Measurements from ENCODE around the gene PDZK1.

Gene PDZK1

DNA sequence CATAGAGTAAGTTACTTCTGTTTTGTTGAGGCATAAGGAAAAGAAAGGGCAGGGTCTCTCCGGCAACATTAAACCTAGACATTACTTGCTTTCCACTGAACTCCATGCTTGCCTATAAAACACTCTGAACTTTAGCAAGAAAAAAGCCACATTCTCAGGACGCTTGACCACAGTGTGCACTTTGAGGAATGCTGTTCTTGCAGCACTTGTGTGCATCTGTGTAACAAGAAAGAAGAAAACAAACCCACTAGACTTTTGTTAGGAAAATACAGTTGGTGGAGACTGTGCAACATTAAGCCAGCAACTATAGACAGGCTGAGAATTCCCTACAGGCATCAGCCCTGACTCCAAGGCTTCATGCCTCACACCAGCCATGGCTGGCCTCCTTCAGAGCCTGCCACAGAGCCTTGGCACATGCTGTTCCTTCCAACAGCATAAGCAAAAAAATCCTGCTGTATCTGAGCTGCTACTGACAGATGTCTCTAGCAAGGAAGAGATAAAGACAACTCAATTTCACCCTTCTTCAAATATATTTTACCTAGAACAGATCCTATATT, 5.8 kb downstream of the PDZK1 start:
- Histone ChIP-seq H3F3A (ENCODE audit: insufficient read depth, low read length) (no peaks in the 10 kb centered on the region), H3K4me3 (ENCODE audit: low read depth, low read length, poor library complexity, severe bottlenecking) (no peak overlapping the region), H2AFZ (ENCODE audit: low read length) (no peak overlapping the region), H3K27ac (ENCODE audit: low read depth, low read length, poor library complexity, severe bottlenecking) (no peak overlapping the region), H3K9me2 (ENCODE audit: low read depth, low read length) (no peaks in the 10 kb centered on the region), H3K4me1 (ENCODE audit: insufficient read depth, low read length, severe bottlenecking) (no peaks in the 10 kb centered on the region), H3K79me2 (ENCODE audit: insufficient read depth, low read length) (no peaks in the 10 kb centered on the region), H3K4me2 (ENCODE audit: low read length) (no peak overlapping the region), H3K27me3 (ENCODE audit: insufficient read depth, low read length) (no peaks in the 10 kb centered on the region), H3K9me3 (ENCODE audit: low read length) (no peaks in the 10 kb centered on the region), H3K9ac (ENCODE audit: low read length) (no peak overlapping the region), H3K36me3 (ENCODE audit: insufficient read depth, low read length) (no peaks in the 10 kb centered on the region), H4K20me1 (ENCODE audit: insufficient read depth, low read length) (no peaks in the 10 kb centered on the region)
- TF ChIP-seq EZH2 (IDR thresholded peaks at IDR 0.05; ENCODE audit: borderline replicate concordance, low read length), result no peak
- TF ChIP-seq, protein P1, sequence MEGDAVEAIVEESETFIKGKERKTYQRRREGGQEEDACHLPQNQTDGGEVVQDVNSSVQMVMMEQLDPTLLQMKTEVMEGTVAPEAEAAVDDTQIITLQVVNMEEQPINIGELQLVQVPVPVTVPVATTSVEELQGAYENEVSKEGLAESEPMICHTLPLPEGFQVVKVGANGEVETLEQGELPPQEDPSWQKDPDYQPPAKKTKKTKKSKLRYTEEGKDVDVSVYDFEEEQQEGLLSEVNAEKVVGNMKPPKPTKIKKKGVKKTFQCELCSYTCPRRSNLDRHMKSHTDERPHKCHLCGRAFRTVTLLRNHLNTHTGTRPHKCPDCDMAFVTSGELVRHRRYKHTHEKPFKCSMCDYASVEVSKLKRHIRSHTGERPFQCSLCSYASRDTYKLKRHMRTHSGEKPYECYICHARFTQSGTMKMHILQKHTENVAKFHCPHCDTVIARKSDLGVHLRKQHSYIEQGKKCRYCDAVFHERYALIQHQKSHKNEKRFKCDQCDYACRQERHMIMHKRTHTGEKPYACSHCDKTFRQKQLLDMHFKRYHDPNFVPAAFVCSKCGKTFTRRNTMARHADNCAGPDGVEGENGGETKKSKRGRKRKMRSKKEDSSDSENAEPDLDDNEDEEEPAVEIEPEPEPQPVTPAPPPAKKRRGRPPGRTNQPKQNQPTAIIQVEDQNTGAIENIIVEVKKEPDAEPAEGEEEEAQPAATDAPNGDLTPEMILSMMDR (IDR thresholded peaks at IDR 0.05; ENCODE audit: low read length), result no peak

DNA sequence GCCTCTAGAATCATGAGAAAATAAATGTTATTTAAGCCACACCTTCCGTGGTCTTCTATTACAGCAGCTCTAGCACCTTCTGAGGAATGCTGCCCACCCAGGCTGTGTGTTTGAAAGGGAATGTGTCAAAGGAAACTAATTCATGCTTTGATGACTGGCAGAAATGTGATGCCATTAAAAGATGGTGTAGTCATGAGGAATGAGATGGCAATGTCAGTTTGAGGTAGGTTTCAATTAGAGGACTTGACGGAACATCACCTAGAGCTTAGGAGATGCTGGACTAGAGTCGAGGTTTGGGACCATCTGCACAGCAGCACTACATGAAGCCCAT, 10.6 kb downstream of the PDZK1 start:
- TF ChIP-seq, protein P1 (IDR thresholded peaks at IDR 0.05; ENCODE audit: low read length), result no peak
- TF ChIP-seq EZH2 (IDR thresholded peaks at IDR 0.05; ENCODE audit: borderline replicate concordance, low read length), result no peak
- H3K27ac ChIP-seq (ENCODE audit: low read depth, low read length, poor library complexity, severe bottlenecking), result no peak overlapping the region
- H3K9ac ChIP-seq (ENCODE audit: low read length), result no peak overlapping the region
- no peaks in the 10 kb centered on the region for H3F3A ChIP-seq (ENCODE audit: insufficient read depth, low read length)
- H3K36me3 ChIP-seq (ENCODE audit: insufficient read depth, low read length), result no peaks in the 10 kb centered on the region
- no peaks in the 10 kb centered on the region for H3K4me1 ChIP-seq (ENCODE audit: insufficient read depth, low read length, severe bottlenecking)
- H3K4me2 ChIP-seq (ENCODE audit: low read length), result no peak overlapping the region
- no peaks in the 10 kb centered on the region for H3K27me3 ChIP-seq (ENCODE audit: insufficient read depth, low read length)
- H3K9me2 ChIP-seq (ENCODE audit: low read depth, low read length), result no peaks in the 10 kb centered on the region
- H4K20me1 ChIP-seq (ENCODE audit: insufficient read depth, low read length), result no peaks in the 10 kb centered on the region
- H3K4me3 ChIP-seq (ENCODE audit: low read depth, low read length, poor library complexity, severe bottlenecking), result no peak overlapping the region
- H3K79me2 ChIP-seq (ENCODE audit: insufficient read depth, low read length), result no peaks in the 10 kb centered on the region
- H3K9me3 ChIP-seq (ENCODE audit: low read length), result no peaks in the 10 kb centered on the region
- no peak overlapping the region for H2AFZ ChIP-seq (ENCODE audit: low read length)

DNA sequence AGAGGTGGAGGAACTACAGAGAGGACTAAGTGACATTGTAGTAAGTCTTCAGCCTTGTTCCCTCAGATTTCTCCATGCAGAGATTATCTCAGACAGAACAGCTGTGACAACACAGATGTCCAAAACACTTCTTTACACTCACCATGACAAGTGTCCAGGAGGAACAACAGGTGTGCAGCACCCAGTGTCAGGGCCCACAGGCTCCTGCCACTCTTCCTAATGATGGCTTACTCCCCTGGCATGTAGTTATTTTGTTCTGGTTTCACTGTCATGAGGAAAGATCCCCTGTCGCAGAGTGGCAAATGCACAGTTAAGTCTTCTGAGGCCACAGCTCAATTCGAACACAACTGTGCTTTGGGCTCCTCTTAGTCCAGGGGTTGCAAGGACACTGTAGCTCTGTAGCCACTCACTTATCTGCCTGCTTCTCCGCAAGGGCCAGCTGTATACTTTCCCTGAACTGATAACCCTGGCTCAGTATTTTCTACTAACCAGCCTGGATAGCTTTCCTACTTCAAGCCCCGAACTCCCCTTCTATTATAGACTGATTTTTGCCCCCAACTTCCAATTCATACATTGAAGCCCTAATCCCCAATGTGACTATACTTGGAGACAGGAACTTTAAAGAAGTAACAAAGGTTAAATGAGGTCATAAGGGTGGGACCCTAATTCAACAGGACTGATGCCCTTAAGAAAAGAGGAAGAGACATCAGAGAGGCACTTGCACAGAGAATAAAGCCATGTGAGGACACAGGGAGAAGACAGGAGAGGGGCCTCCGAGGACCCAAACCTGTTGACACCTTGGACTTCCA, 11.1 kb downstream of the PDZK1 start:
- no peaks in the 10 kb centered on the region for H3K36me3 ChIP-seq (ENCODE audit: insufficient read depth, low read length)
- no peaks in the 10 kb centered on the region for H3K9me2 ChIP-seq (ENCODE audit: low read depth, low read length)
- H4K20me1 ChIP-seq (ENCODE audit: insufficient read depth, low read length), result no peaks in the 10 kb centered on the region
- H3K4me3 ChIP-seq (ENCODE audit: low read depth, low read length, poor library complexity, severe bottlenecking), result no peak overlapping the region
- no peaks in the 10 kb centered on the region for H3K4me1 ChIP-seq (ENCODE audit: insufficient read depth, low read length, severe bottlenecking)
- no peak overlapping the region for H3K27ac ChIP-seq (ENCODE audit: low read depth, low read length, poor library complexity, severe bottlenecking)
- H3K4me2 ChIP-seq (ENCODE audit: low read length), result no peak overlapping the region
- H3K9me3 ChIP-seq (ENCODE audit: low read length), result no peaks in the 10 kb centered on the region
- H3K79me2 ChIP-seq (ENCODE audit: insufficient read depth, low read length), result no peaks in the 10 kb centered on the region
- H2AFZ ChIP-seq (ENCODE audit: low read length), result no peak overlapping the region
- H3K9ac ChIP-seq (ENCODE audit: low read length), result no peak overlapping the region
- no peaks in the 10 kb centered on the region for H3F3A ChIP-seq (ENCODE audit: insufficient read depth, low read length)
- TF ChIP-seq EZH2 (IDR thresholded peaks at IDR 0.05; ENCODE audit: borderline replicate concordance, low read length), result no peak
- TF ChIP-seq, protein P1 (IDR thresholded peaks at IDR 0.05; ENCODE audit: low read length), result no peak
- H3K27me3 ChIP-seq (ENCODE audit: insufficient read depth, low read length), result no peaks in the 10 kb centered on the region

Data from OCI-LY1 (cell line).